ENCODE data around the gene DAND5.
A peak's percentile ranks its signal among the peaks of the same experiment; 100 is the strongest.
"Not testable (repeated sequence)": the region's sequence is repeated elsewhere in the genome, so short reads cannot be mapped to it uniquely, and the experiment has no call there.

The DAND5 gene

DNA sequence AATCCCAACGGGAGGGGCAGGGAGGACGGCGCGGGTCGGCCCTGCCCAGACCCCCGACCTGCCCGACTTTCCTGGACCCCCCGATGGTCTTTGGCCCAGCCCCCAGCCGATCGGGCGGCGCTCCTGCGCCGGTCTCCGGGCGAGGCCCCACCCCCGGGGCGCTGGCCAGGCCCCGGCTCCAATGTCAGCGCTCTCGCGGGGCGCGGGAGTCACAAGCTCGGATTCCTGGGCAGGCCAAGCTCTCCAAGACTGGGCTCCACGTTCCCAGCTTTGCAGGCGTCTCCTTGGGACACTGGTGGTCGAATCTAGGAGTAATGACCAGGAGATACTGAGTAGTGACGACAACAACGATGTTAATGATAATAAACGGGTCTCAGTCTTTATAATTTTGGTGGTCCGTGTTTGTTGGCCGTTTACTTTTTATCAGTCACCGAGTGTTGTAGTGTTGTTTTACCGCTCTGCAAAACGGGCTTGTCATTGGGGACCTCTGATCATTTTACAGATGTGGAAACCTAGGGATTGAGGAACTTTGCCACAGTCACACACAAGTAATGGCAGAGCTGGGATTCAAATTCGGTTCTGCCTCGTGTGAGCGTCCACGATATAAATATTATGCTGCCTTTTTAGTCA, 23.2 kb upstream of the DAND5 start:
- no peak for DNase-seq (ENCODE audit: low read depth)

DNA sequence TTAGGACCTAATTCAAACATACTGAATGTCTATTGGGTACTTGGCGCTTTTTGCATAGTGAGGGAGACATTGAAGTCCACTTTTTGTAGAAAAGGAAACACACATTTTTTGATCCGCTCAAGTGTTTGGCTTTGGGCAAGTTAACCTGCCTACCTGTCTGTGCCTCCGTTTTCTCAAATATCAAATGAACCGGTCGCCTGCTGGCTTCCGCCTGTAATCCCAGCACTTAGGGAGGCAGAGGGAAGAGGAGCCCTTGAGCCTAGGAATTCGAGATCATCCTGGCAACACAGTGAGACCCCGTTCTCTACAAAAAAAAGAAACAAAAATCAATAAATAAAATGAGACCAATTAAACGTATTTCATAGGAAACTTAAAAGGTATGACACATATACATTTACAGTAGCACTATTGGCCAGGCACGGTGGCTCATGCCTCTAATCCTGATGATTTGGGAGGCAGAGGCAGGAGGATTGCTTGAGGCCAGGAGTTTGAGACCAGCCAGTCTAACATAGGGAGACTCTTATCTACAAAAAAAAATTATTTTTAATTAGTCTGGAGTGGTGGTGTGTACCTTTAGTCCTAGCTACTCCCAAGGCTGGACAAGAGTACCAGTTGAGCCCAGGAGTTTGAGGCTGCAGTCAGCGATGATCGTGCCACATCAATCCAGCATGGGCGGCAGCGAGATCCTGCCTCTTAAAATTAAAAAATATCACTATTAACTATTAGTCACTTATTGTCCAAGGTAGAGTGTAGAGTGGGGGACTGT, 22.5 kb upstream of the DAND5 start:
- no peak for DNase-seq (ENCODE audit: low read depth)

DNA sequence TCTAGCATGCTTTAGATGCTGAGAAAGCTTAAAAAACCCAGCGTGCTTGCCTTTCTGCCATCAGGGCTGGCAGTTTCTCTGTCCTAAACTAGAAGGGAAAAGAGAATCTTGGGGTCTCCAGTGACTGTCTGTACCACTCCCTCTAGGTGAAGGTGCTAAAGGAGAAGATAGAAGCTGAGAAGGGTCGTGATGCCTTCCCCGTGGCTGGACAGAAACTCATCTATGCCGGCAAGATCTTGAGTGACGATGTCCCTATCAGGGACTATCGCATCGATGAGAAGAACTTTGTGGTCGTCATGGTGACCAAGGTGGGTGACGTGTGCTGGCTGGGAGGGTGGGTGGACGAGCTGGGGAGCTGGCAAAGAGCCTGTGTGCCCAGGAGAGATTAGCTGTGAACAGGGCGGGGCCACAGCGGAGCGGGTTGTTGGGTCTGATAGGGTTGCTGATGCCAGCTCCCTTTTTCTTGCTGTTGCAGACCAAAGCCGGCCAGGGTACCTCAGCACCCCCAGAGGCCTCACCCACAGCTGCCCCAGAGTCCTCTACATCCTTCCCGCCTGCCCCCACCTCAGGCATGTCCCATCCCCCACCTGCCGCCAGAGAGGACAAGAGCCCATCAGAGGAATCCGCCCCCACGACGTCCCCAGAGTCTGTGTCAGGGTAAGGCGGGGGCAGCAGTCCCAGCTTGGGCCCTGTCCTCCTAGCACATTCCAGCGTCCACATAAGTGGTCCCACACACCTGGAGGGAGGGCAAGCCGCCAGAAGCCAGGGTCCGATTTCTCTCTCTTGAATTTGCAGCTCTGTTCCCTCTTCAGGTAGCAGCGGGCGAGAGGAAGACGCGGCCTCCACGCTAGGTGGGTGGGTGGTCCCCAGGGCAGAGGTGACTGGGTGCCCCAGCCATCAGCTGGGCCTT, 21.4 kb upstream of the DAND5 start:
- no peak for DNase-seq (ENCODE audit: low read depth)

DNA sequence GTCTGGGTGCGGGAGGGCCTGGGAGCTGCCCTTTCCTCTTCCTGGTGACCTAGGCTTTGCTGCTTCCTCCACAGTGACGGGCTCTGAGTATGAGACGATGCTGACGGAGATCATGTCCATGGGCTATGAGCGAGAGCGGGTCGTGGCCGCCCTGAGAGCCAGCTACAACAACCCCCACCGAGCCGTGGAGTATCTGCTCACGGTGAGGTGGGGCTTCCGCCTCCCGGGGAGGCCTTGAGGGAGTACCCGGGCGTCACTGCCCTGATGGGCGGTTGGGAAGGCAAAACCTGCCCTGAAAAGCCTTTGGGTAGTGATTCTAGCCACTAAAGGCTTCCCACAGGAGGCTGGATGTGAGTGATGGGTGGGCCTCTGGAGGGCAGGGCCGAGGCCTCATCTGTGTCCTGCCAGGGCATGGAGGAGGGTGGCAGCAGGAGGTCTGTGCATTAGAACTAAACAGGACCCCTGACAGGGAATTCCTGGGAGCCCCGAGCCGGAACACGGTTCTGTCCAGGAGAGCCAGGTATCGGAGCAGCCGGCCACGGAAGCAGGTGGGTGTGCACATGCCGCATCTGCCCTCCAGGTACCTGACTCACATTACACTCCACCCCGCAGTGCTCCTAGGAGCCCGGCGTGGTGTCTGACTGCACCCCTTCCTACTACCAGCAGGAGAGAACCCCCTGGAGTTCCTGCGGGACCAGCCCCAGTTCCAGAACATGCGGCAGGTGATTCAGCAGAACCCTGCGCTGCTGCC, 20.6 kb upstream of the DAND5 start:
- DNase-seq (ENCODE audit: low read depth), result no peak

DNA sequence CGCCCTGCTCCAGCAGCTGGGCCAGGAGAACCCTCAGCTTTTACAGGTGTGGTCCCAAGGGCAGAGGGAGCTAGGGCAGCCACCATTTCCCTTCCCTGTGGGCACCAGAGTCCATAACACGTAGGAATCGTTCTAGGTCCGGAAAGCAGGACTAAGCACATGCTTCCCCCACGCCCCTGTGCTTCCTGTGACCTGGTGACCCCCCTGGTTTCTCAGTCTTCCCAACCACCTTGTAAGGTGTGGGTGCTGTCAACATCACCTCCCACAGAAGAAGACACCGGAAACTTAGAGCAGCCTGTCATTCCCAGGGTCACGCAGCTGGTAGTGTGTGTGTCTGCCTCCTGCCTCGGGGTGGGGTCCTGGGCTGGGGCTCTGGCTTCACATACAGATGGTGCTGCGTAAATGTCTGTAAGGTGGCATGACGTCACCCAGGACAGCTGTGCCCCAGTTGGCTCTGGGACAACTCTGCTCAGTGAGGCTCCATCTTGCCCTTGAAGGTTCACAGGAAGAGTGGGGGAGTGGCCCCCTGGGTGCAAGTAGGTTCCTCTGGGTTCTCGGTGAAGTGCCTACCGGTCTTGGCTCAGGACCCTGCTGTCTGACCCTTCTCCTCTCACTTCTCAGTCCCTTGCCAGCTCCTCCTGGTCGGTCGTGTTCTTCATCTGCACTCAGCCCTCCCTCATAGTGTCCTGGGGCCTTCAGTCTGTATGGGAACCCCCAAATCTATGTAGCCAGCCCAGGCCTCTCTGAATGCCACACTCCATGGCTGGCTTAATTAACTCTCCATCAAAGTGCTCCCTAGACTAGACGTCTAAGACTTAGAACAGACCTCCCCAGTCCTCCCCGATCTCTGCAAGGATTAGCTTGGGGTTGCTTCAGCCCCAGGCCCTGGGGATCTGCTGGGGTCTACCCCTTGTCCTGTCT, 19.8 kb upstream of the DAND5 start:
- no peak for DNase-seq (ENCODE audit: low read depth)

DNA sequence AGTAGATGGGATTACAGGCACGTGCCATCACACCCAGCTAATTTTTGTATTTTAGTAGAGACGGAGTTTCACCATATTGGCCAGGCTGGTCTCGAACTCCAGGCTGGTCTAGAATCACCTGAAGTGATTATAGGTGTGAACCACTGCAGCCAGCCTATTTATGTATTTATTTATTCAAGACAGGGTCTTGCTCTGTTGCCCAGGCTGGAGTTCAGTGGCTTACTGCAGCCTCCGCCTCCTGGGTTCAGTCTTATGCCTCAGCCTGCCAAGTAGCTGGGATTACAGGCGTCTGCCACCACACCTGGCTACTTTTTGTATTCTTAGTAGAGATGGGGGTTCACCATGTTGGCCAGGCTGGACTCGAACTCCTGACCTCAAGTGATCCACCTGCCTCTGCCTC, 17.3 kb upstream of the DAND5 start:
- not testable (repeated sequence) for DNase-seq (ENCODE audit: low read depth)

DNA sequence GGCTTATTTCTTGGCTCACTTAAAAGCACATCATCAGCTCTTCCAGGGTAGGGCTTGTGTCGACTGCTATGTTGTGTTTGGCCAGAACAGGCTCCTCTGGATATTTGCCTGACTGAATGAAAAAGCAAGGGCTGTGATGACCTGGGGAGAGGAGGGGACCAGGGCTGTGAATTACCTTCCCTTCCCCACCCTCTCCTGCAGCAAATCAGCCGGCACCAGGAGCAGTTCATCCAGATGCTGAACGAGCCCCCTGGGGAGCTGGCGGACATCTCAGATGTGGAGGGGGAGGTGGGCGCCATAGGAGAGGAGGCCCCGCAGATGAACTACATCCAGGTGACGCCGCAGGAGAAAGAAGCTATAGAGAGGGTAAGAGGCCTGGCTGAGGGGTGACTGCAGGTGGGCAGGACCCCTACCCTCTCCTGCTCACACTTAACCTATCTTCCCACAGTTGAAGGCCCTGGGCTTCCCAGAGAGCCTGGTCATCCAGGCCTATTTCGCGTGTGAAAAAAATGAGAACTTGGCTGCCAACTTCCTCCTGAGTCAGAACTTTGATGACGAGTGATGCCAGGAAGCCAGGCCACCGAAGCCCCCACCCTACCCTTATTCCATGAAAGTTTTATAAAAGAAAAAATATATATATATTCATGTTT, 16.8 kb upstream of the DAND5 start:
- DNase-seq (ENCODE audit: low read depth), result no peak

DNA sequence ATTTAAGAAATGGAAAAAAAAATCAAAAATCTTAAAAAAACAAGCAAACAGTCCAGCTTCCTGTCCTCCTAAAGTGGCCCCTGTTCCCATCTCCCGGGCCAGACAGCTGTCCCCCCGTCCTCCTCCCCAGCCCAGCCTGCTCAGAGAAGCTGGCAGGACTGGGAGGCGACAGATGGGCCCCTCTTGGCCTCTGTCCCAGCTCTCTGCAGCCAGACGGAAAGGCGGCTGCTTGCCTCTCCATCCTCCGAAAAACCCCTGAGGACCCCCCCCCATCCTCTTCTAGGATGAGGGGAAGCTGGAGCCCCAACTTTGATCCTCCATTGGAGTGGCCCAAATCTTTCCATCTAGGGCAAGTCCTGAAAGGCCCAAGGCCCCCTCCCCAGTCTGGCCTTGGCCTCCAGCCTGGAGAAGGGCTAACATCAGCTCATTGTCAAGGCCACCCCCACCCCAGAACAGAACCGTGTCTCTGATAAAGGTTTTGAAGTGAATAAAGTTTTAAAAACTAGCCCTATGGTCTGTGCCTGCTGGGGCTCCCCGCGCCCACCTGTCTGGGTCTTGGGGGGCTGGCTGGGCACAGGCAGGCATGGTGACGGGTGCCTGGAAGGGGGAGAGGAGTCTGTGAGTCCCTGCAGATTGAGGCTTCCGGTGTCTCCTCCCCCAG, 16.1 kb upstream of the DAND5 start:
- no peak for DNase-seq (ENCODE audit: low read depth)

DNA sequence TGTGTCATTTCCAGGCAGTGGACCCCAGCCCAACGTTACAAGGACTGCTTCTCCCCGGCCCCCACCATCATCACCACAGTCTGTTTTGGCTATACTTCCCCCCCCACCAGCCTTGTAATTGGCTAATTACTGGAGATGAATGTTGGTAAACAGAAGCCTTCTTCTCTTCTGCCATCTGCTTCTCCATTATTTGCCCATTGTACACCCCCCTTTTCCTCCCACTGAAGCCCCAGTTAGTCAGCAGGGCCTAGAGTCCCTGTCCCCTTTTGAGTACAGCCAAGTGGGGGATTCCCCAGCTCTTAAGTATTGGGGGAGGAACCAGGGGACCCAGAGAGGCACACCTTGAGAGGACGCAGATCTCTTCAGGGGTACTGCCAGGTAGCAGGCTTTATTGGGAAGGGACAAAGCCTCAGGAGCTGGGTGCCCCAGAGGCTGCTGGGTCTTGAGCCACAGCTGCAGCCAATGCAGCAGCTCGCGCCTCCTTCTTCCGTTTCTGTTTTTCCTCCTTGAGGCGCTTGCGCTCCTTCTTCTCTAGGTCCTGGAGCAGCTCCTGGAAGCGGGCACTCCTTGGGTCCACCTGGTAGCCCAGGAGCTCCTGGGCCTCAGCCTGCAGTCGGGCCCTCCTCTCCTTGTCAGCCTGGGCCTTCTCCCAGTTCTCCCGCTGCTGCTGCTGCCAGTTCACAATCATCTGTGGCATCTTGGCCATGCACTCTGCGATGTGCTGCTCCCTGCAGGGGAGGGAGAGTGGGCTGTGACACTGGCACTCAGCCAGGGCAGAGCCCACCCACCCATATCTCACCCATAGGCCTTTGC, 15.4 kb upstream of the DAND5 start:
- no peak for DNase-seq (ENCODE audit: low read depth)

DNA sequence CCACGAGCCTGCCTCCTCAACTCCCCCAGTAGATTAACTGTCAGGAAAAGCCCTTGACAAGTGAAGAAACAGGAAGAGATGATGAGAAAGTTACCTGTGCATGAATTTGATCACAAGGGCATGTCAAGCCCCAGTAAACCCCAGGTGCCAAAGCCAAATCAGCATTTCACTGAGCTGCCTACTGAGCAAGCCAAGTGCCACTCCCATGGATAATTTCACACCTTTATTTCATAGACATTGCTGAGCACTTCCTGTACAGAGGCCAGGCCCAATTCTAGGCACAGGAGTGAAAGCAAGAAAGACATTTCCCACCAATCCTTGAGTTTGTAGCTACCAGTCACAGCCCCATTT, 14.8 kb upstream of the DAND5 start:
- no peak for DNase-seq (ENCODE audit: low read depth)

DNA sequence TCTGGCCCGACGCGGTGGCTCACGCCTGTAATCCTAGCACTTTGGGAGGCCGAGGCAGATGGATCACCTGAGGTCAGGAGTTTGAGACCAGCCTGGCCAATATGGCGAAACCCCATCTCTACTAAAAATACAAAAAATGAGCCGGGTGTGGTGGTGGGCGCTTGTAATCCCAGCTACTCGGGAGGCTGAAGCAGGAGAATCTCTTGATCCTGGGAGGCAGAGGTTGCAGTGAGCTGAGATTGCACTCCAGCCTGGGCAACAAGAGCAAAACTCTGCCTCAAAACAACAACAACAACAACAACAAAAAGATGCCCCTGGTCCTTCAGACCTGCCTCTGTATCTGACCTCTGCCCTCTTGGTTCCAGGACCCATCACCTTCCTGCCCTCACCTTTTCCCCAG, 13.8 kb upstream of the DAND5 start:
- not testable (repeated sequence) for DNase-seq (ENCODE audit: low read depth)

DNA sequence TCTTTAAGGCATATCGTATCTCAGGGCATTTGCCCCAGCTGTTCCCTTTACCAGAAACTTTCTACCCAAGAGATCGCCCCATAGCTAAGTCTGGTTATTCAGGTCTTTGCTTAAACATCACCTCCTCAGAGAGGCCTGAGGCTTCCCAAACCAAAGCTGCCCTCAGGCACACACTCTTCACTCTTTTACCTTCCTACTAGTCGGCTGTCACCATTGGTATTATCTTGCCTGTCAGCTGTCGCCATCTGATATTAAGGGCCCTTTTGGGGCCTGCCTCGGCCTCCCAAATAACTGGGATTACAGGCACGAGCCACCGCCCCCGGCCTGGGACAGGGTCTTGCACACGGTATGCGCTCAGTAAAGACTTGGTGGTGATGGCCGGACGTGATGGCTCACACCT, 13.4 kb upstream of the DAND5 start:
- no peak for DNase-seq (ENCODE audit: low read depth)

DNA sequence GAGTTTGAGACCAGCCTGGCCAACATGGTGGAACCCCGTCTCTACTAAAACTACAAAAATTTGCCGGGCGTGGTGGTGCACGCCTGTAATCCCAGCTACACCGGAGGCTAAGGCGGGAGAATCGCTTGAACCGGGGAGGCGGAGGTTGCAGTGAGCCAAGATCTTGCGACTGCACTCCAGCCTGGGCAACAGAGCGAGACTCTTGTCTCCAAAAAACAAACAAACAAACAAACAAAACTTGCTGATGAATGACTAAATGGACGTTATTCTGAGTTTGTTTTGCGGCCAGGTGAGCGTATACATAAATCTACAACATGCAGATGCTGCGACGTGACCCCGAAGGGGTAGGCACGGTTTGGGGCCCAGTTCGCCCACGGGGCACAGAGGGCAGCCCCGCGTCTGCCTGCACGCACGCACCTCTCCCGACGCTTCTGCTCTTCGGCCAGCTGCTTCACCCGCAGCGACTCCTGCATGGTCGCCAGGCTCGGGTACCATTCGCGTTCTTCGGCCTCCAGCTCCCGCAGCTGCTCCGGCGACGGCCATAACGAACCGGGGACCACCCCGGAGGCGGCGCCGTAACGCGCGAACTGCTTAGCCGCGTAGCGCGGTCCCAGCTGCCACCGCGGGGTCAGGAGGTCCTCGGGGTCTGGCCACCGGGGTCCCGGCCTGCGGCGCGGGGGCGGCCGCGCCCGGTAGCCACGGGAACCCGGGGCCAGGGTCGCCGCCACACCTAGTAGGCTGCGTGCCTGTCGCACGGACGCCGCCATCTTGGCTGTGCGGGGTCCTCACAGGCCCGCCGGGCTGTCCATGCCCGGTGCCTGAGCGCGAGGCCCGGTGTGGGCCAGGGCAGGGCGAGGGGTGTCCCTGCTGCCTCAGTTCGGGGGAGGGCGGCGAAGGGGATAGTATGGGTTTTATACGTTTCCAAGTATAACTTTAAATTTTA, 12.7 kb upstream of the DAND5 start, which contains the start of gene GADD45GIP1:
TSS of gene GADD45GIP1 (minus strand) at position 778 of the 943 bp plus-strand sequence. CDS start at position 767, 11 bp downstream.
- DNase-seq (ENCODE audit: low read depth), result peak; percentile 63

DNA sequence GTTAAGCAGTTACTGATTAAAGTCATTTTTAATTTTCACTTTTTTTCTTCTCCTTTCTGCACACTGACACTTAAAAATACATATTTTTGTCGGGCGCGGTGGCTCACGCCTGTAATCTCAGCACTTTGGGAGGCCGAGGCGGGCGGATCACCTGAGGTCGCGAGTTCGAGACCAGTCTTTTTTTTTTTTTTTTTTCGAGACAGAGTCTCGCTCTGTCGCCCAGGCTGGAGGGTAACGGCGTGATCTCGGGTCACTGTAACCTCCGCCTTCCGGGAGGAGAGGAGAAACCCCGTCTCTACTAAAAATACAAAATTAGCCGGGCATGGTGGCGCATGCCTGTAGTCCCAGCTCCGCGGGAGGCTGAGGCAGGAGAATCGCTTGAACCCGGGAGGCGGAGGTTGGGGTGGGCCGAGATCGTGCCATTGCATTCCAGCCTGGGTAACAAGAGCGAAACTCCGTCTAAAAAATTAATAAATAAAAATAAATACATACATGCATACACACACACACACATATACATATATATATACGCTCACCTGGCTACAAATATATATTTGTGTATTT, 11.9 kb upstream of the DAND5 start:
- not testable (repeated sequence) for DNase-seq (ENCODE audit: low read depth)

DNA sequence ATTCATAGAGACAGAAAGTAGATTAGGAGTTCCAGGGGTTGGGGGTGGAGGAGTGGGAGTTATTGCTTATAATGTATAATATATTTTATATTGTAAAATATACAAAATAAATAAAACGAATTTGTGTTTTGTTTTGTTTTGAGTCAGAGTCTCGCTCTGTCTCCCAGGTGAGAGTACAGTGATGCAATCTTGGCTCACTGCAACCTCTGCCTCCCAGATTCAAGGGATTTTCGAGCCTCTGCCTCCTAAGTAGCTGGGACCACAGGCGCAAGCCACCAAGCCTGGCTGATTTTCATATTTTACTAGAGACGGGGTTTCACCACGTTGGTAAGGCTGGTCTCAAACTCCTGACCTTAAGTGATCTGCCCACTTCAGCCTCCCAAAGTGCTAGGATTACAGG, 9.9 kb upstream of the DAND5 start:
- DNase-seq (ENCODE audit: low read depth), result no peak

DNA sequence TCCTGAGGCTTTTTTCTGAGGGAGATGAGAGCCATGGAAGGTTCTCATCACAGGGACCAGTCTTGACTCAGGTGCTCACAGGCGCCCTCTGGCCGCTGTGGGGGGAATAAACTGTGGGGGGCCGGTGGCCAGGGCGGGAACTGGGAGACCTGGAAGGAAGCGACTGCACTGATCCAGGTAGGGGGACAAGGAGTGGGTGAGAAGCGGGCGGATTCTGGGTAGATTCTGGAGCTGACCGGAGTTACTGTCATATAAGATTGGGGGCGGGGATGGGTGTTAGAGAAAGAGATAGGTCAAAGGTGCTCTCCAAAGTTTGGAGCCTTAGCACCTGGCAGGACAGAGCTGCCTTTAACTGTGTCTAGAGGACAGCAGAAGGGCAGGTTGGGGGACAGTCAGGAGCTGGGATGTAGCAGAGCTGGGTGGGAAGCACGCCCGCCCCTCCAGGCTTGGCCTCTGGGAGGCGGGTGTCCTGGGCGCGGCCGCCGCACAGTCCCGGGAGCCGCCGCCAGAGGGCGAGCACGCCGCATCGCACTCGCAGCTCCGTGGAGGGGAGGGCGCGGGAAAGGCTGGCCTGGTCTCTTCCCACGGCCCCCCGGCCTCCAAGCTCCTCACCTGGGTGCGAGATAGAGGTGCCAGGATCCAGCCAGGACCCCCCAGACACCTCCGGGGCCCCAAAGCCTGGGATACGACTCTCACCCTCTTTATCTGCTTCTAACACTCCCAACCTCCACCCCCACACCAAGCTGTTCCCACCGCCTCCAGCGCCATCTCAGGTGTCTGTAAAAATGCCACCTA, 4.2 kb upstream of the DAND5 start:
- peak; percentile 67 for DNase-seq (ENCODE audit: low read depth)

DNA sequence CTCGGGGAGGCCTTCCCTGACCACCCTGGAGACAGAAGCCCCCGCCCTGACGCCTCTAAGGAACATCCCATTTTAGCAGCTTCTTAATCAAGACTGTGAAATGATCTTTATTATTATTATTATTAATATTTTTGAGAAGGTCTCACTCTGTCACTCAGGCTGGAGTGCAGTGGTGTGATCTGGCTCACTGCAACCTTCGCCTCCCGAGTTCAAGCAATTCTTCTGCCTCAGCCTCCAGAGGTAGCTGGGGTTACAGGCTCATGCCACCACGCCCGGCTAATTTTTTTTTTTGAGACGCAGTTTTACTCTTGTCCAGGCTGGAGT, 3.6 kb upstream of the DAND5 start:
- no peak for DNase-seq (ENCODE audit: low read depth)

Measured in activated gamma-delta T cell treated with anti-CD3 and anti-CD28 coated beads, Interleukin-2, amount 50 U/mL, for 16 hours (primary cell).